Pancreas (tissue), 10 donors: ENCODE data around the gene AGBL4. TPM values are rescaled to one million over a fixed set of nuclear protein-coding genes. Genes with fewer than 3 reads are reported as not detected.
A peak's percentile ranks its signal among the peaks of the same experiment; 100 is the strongest.

ENCODE experiments used
- ATAC-seq, 4 donors: fragments of 200-7000 bp; cut with Tn5 transposase; one replicate each; pipeline versions ENCODE4 v1.8.0 to v1.9.1; 2020; ENCODE audit warnings: mild to moderate bottlenecking in 4 of 4, moderate library complexity in 4 of 4
- DNase-seq, 6 donors: peaks; one replicate each; pipeline ENCODE4 v3.0.0-alpha.2; 2020
- FAIRE-seq: peaks from 2 replicates; lab custom pipeline; 2012; peaks lifted over from hg19 to GRCh38; lab: Jason Lieb, UNC
- H3K27ac ChIP-seq, 4 donors: fragments of 200-600 bp; sonication (generic); 1 replicate in 3 of 4; 2 replicates in 1 of 4; pipeline versions ENCODE4 v1.5.0 to v1.8.0; 2020
- H3K27me3 ChIP-seq, 4 donors: fragments of 200-600 bp; one replicate each; pipeline ENCODE4 v1.8.0; 2021
- H3K36me3 ChIP-seq, 3 donors: fragments of 200-600 bp; sonication (generic) in 1 of 3; one replicate each; pipeline versions ENCODE4 v1.5.0 to v1.8.0; 2020 to 2021
- H3K4me1 ChIP-seq, 3 donors: fragments of 200-600 bp; one replicate each; pipeline ENCODE4 v1.8.0; 2021
- H3K4me3 ChIP-seq, 4 donors: fragments of 200-600 bp; sonication (generic) in 2 of 4; one replicate each; pipeline versions ENCODE4 v1.5.0 to v1.8.0; 2020 to 2021
- H3K9me3 ChIP-seq, 4 donors: fragments of 200-600 bp; one replicate each; pipeline ENCODE4 v1.8.0; 2021
- WGBS, 2 donors: extraction: QIAGEN DNeasy Blood & Tissue Kit; methylation state at CpG; one replicate each; pipeline ENCODE4 v1.1.7; 2013; 5-methylcytosine and 5-hydroxymethylcytosine counted together
- intact Hi-C, 3 donors: fragments of 100-400 bp; cut with DNase I; formaldehyde crosslinking; loops; one replicate each; pipeline versions ENCODE4 v1.11.1 to v1.14.2; 2022
- polyA plus RNA-seq, 2 donors: library from polyadenylated mRNA; stranded (reverse); fragments of 200-250 nt; gene quantifications; one replicate each; pipeline ENCODE4 v1.2.3, GENCODE V29; 2013
- total RNA-seq, 6 donors: library from RNA; stranded (reverse); fragmentation: NEBNext Ultra II Directional in 4 of 6; extraction: Animal tissue kit (Norgen Biotek cat#: 25700) in 4 of 6; gene quantifications; one replicate each; pipeline versions ENCODE4 v1.2.1 to v1.2.4, GENCODE V29; 2021 to 2023
- TF ChIP-seq, protein P1 (sequence below), 4 donors: fragments of 200-600 bp; sonication (generic) in 3 of 4; IDR thresholded peaks; one replicate each; pipeline versions ENCODE4 v1.5.0 to v1.8.0; 2021; ENCODE audit warnings: antibody characterized with exemption in 4 of 4
- donor health status: healthy with polysubstance abuse.
- donor health status: DM: no; HTN: no; CAD: no; lungs with moderate emphysema.
- donor health status: DM: no; HTN: no; CAD: no.
- donor health status: control.
- donor health status: control.
- donor health status: Bipolar disorder and iron deficiency.
- donor health status: DM: yes; HTN: yes; CAD: no.
- donor health status: DM: no; HTN: no; CAD: no.
- donor health status: DM: no; HTN: no; CAD: no.
- donor health status: DM: yes; HTN: yes; CAD: no.

The AGBL4 gene
- total and polyA plus RNA-seq, 8 donors: 0.15 to 1.2 (median 0.59) TPM

DNA sequence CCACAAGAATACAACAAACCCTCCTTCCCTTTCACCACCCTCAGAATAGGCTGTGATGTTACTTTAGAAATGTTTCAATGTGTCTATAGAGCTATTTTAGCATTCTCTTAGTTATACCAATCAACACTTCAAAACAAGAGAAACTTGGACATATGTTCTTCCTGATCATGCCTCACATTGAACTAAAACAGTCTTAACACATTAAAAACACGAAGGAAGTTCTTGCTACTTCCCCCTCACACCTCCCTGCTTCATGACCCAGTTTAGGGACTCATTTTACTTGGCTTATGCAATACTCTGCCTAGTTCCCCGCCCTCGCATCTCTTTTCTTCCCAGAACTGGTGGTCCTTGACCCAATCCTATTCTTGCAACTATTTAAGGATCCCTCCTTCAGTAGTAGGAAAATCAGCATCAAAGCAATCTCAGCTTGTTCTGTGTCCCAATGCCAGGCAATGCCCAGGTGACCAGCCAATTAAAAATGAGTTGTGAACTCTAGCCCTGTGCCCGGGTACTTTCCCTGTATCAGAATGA, 838.2 kb downstream of the AGBL4 start:
- no peak for FAIRE-seq
- ATAC-seq: no peak
- Histone ChIP-seq H3K4me3 (no peak overlapping the region), H3K9me3 (no peaks in the 10 kb centered on the region), H3K27me3 (no peaks in the 10 kb centered on the region), H3K27ac (no peak overlapping the region), H3K4me1 (no peaks in the 10 kb centered on the region), H3K36me3 (no peaks in the 10 kb centered on the region)
- TF ChIP-seq, protein P1, sequence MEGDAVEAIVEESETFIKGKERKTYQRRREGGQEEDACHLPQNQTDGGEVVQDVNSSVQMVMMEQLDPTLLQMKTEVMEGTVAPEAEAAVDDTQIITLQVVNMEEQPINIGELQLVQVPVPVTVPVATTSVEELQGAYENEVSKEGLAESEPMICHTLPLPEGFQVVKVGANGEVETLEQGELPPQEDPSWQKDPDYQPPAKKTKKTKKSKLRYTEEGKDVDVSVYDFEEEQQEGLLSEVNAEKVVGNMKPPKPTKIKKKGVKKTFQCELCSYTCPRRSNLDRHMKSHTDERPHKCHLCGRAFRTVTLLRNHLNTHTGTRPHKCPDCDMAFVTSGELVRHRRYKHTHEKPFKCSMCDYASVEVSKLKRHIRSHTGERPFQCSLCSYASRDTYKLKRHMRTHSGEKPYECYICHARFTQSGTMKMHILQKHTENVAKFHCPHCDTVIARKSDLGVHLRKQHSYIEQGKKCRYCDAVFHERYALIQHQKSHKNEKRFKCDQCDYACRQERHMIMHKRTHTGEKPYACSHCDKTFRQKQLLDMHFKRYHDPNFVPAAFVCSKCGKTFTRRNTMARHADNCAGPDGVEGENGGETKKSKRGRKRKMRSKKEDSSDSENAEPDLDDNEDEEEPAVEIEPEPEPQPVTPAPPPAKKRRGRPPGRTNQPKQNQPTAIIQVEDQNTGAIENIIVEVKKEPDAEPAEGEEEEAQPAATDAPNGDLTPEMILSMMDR (IDR thresholded peaks at IDR 0.05): no peak
- WGBS, 2 donors: 60 to 81% methylated on average over 4 of the region's 4 CpGs
- DNase-seq: no peak
- intact Hi-C loops: no loop called here

DNA sequence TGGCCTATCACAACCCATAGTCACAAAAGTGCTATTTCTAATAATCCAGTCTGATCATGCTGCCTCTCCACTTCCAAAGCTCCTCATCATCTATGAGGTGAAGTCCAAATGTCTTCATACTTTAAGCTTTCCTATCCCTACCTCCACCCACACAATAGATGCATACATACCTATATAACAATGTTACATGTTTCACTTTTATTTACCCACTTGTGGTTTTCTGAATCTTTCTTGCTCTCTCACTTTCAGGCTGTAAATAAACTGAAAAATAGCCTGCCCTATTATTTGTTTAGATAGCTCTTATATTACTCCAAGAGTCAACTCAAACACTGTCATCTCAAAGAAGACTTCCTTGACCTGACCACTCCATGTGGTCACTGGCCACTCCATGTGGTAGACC, 840.3 kb downstream of the AGBL4 start:
- no peaks in the 10 kb centered on the region for H3K9me3 ChIP-seq
- FAIRE-seq: no peak
- ATAC-seq: no peak
- no peak overlapping the region for H3K27ac ChIP-seq
- no peak overlapping the region for H3K4me3 ChIP-seq
- H3K27me3 ChIP-seq: no peaks in the 10 kb centered on the region
- TF ChIP-seq, protein P1 (IDR thresholded peaks at IDR 0.05): no peak
- no peak for DNase-seq
- intact Hi-C loops: no loop called here
- no peaks in the 10 kb centered on the region for H3K4me1 ChIP-seq
- no peaks in the 10 kb centered on the region for H3K36me3 ChIP-seq

DNA sequence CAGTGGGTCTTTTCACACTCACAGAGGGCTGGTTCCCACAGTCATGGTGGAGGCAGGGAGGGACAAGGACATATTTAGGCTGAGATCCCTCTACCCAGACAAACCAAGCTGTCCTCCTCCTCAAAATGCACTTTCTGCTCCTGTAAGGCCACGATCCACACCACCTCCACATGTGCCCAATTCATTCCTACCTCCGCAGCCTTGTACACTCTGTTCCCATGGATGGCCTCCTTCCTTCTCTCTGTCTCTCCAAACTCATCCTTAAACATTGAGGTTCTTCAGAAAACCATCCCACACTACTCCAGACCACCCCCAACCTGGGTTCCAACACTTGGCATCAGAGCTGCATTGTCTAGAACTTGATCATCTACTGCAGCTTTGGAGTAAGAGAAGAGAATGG, 842.7 kb downstream of the AGBL4 start:
- no peaks in the 10 kb centered on the region for H3K9me3 ChIP-seq
- TF ChIP-seq, protein P1 (IDR thresholded peaks at IDR 0.05): no peak
- H3K36me3 ChIP-seq: no peaks in the 10 kb centered on the region
- H3K4me3 ChIP-seq: no peak overlapping the region
- FAIRE-seq (no peak), DNase-seq (no peak), ATAC-seq (no peak)
- H3K4me1 ChIP-seq: no peaks in the 10 kb centered on the region
- WGBS, 2 donors: 68 to 79% methylated on average over 2 of the region's 2 CpGs
- H3K27me3 ChIP-seq: no peaks in the 10 kb centered on the region
- H3K27ac ChIP-seq: no peak overlapping the region
- intact Hi-C loops: no loop called here

DNA sequence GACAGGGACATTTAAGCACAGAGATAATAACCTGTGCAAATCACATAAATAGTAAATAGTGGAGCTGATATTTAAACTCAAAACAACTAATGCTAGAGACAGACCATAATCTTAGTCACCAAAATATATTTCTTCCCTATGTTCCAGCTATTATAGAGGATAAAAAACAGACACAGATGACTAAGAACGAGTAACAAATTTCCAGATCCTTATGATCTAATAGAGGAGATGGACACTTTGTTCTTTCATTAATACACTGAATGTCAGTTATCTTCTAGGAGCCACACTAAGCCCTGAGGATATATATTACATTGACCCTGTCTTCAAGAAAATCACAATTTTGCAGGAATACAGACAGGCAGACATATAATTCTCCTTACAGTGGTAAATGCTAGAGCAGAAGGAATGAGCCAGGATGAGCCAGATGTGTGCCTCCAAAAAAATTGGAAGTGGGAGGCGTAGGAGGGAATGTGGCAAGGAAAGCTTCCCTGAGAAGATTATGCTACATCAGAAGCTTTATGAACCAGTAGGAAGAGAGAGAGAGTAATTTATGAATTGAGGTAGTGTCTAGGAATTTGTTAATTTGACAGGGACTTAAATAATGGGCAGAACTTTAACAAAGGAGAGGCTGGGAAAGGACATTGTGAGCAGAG, 851.7 kb downstream of the AGBL4 start:
- Histone ChIP-seq H3K27ac (no peak overlapping the region), H3K9me3 (peaks cover 0 to 3% (median 0%) of the 10 kb centered on the region in 4 donors), H3K4me1 (no peaks in the 10 kb centered on the region), H3K27me3 (no peaks in the 10 kb centered on the region), H3K4me3 (no peak overlapping the region), H3K36me3 (no peaks in the 10 kb centered on the region)
- intact Hi-C loops: no loop called here
- TF ChIP-seq, protein P1 (IDR thresholded peaks at IDR 0.05): no peak
- FAIRE-seq (no peak), ATAC-seq (no peak), DNase-seq (no peak)
- WGBS, 2 donors: 69 to 76% methylated on average over 2 of the region's 2 CpGs

DNA sequence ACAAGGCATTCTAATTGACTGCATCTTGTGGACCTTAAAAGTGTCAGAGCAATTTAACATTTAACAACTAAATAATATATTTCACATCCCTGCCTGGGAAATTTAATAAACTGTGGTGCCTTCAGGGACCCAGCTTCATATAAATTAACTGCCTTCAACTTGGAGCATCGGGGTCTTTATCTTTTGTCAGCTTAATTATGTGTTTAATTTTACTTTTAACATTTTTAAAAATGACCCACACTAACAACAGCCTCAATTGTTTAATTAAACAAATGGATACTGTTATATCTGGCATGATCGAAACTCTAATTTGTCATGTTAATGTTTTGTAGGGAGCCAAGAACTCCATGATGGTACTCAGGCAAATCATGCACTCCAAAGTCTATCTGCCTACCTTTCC, 857.7 kb downstream of the AGBL4 start:
- TF ChIP-seq, protein P1 (IDR thresholded peaks at IDR 0.05): no peak
- H3K36me3 ChIP-seq: no peaks in the 10 kb centered on the region
- ATAC-seq (peak in 2 of 4 donors; percentile 22 to 63), FAIRE-seq (no peak), DNase-seq (no peak)
- no peaks in the 10 kb centered on the region for H3K27me3 ChIP-seq
- no peaks in the 10 kb centered on the region for H3K4me1 ChIP-seq
- H3K4me3 ChIP-seq: no peak overlapping the region
- no peaks in the 10 kb centered on the region for H3K9me3 ChIP-seq
- intact Hi-C loops: no loop called here
- 29 to 34% methylated on average over 2 of the region's 2 CpGs for WGBS, 2 donors
- no peak overlapping the region for H3K27ac ChIP-seq
